HCT116 (cell line): ENCODE data around the gene GAK. TPM values are rescaled to one million over a fixed set of nuclear protein-coding genes. Genes with fewer than 3 reads are reported as not detected.

Source experiments
- ATAC-seq: fragments of 200-7000 bp; cut with Tn5 transposase; 2 replicates; pipeline ENCODE4 v1.9.1; 2020; ENCODE audit warnings: mild to moderate bottlenecking, moderate library complexity
- BruUV-seq: library from RNA; stranded (reverse); fragments of 400-500 nt; replicated peaks from 2 replicates; lab custom pipeline; 2021; lab: Mats Ljungman, UMichigan
- CTCF ChIA-PET: fragments of 300-600 bp; sonication (Branson Sonifier 250); formaldehyde crosslinking; loops from one replicate; lab custom pipeline; 2021; ENCODE audit warnings: antibody characterized with exemption; lab: Charles Lee
- POLR2A ChIA-PET: fragments of 300-600, 350-600 bp; sonication (Branson Sonifier 250); formaldehyde crosslinking; loops from one replicate; lab custom pipeline; 2021; ENCODE audit warnings: antibody characterized with exemption; lab: Charles Lee
- RAD21 ChIA-PET, 2 experiments: fragments of 300-600 bp; sonication (Branson Sonifier 250); formaldehyde crosslinking; loops; one replicate each; lab custom pipeline; 2023; ENCODE audit warnings: low total read pairs in 2 of 2; ENCODE audit not compliant: uncharacterized antibody in 2 of 2, unreplicated experiment in 2 of 2, low non-redundant PET in 1 of 2; lab: Charles Lee
- DNase-seq: peaks from one replicate; pipeline ENCODE4 v3.0.0-alpha.2; 2010; ENCODE audit warnings: low read depth, low spot score
- H2AFZ ChIP-seq: fragments of 200-600 bp; shearing (Covaris generic), sonication (generic); 2 replicates; pipeline ENCODE4 v1.6.1; 2017; ENCODE audit warnings: low read depth, mixed run types, mixed read lengths, antibody characterized with exemption, low read length; ENCODE audit not compliant: poor library complexity, severe bottlenecking
- H3K27ac ChIP-seq: 2 replicates; pipeline ENCODE4 v1.5.1; 2012; ENCODE audit warnings: low read depth, low read length
- H3K27me3 ChIP-seq: fragments of 200-600 bp; sonication (generic); 2 replicates; pipeline ENCODE4 v1.6.1; 2016; ENCODE audit warnings: mixed run types, low read length, mixed read lengths; ENCODE audit not compliant: insufficient read depth
- H3K36me3 ChIP-seq, 2 experiments: fragments of 200-500 bp in 1 of 2; fragments of 200-600 bp in 1 of 2; sonication (Bioruptor generic) in 1 of 2; sonication (generic) in 1 of 2; 2 replicates each; pipeline versions ENCODE4 v1.5.1 to v1.6.1; 2014 to 2016; ENCODE audit warnings: low read length in 2 of 2, inconsistent platforms in 1 of 2, mixed read lengths in 1 of 2, mixed run types in 1 of 2; ENCODE audit not compliant: insufficient read depth in 2 of 2, control insufficient read depth in 1 of 2
- H3K4me1 ChIP-seq, 2 experiments: fragments of 200-600 bp in 1 of 2; sonication (generic) in 1 of 2; 2 replicates each; pipeline versions ENCODE4 v1.5.1 to v1.6.1; 2012 to 2017; ENCODE audit warnings: low read length in 2 of 2, inconsistent platforms in 1 of 2, mild to moderate bottlenecking in 1 of 2, mixed read lengths in 1 of 2, mixed run types in 1 of 2, moderate library complexity in 1 of 2; ENCODE audit not compliant: insufficient read depth in 2 of 2, control insufficient read depth in 1 of 2
- H3K4me2 ChIP-seq: fragments of 200-600 bp; sonication (generic); 2 replicates; pipeline ENCODE4 v1.6.1; 2017; ENCODE audit warnings: mixed run types, low read length, mixed read lengths
- H3K4me3 ChIP-seq, 2 experiments: fragments of 200-600 bp in 1 of 2; sonication (generic) in 1 of 2; replicated peaks in 1 of 2; 2 replicates each; pipeline ENCODE4 v1.5.1; 2011 to 2016; ENCODE audit warnings: low read length in 2 of 2, control low read depth in 1 of 2, low read depth in 1 of 2, mild to moderate bottlenecking in 1 of 2, mixed read lengths in 1 of 2, mixed run types in 1 of 2
- H3K79me2 ChIP-seq: fragments of 200-600 bp; sonication (generic); 2 replicates; pipeline ENCODE4 v1.6.1; 2017; ENCODE audit warnings: mild to moderate bottlenecking, mixed run types, low read length, moderate library complexity, mixed read lengths; ENCODE audit not compliant: insufficient read depth
- H3K9ac ChIP-seq: fragments of 200-600 bp; sonication (generic); 2 replicates; pipeline ENCODE4 v1.6.1; 2016; ENCODE audit warnings: low read length, mixed read lengths
- H3K9me2 ChIP-seq: fragments of 200-600 bp; sonication (generic), shearing (Covaris generic); 2 replicates; pipeline ENCODE4 v1.6.1; 2017; ENCODE audit warnings: mixed run types, mild to moderate bottlenecking, moderate library complexity; ENCODE audit not compliant: insufficient read depth
- H3K9me3 ChIP-seq, 2 experiments: fragments of 200-500 bp in 1 of 2; fragments of 200-600 bp in 1 of 2; sonication (Bioruptor generic) in 1 of 2; sonication (generic) in 1 of 2; 2 replicates each; pipeline ENCODE4 v1.6.1; 2014 to 2017; ENCODE audit warnings: low read length in 2 of 2, mixed read lengths in 2 of 2, inconsistent platforms in 1 of 2, low read depth in 1 of 2, mild to moderate bottlenecking in 1 of 2, mixed run types in 1 of 2, moderate library complexity in 1 of 2; ENCODE audit not compliant: control insufficient read depth in 1 of 2, insufficient read depth in 1 of 2
- H4K20me1 ChIP-seq: fragments of 200-600 bp; sonication (generic), shearing (Covaris generic); 2 replicates; pipeline ENCODE4 v1.6.1; 2017; ENCODE audit warnings: mixed run types, mild to moderate bottlenecking, moderate library complexity; ENCODE audit not compliant: insufficient read depth
- ATF3 ChIP-seq: IDR thresholded peaks from 2 replicates; pipeline ENCODE4 v1.6.1; 2012
- CBX3 ChIP-seq: IDR thresholded peaks from 2 replicates; pipeline ENCODE4 v1.6.1; 2012; ENCODE audit warnings: low read depth
- CTCF ChIP-seq, 3 experiments: fragments of 200-600 bp in 1 of 3; sonication (generic) in 1 of 3; IDR thresholded peaks in 2 of 3; conservative IDR thresholded peaks in 1 of 3; 2 replicates each; pipeline ENCODE4 v1.5.1; 2012 to 2017; ENCODE audit warnings: low read depth in 2 of 3, low read length in 2 of 3, antibody characterized with exemption in 1 of 3, borderline replicate concordance in 1 of 3, control low read depth in 1 of 3, mild to moderate bottlenecking in 1 of 3, mixed read lengths in 1 of 3, mixed run types in 1 of 3, moderate library complexity in 1 of 3; ENCODE audit not compliant: insufficient read depth in 1 of 3
- EGR1 ChIP-seq: IDR thresholded peaks from 2 replicates; pipeline ENCODE4 v1.6.1; 2012; ENCODE audit warnings: low read depth
- ELF1 ChIP-seq: IDR thresholded peaks from 2 replicates; pipeline ENCODE4 v1.6.1; 2012; ENCODE audit warnings: low read depth, borderline replicate concordance
- EZH2 ChIP-seq: fragments of 200-600 bp; sonication (generic); IDR thresholded peaks from 2 replicates; pipeline ENCODE4 v1.6.1; 2017; ENCODE audit warnings: antibody characterized with exemption, mixed run types
- EZH2phosphoT487 ChIP-seq: fragments of 200-600 bp; IDR thresholded peaks from 2 replicates; pipeline ENCODE4 v1.6.1; 2018; ENCODE audit warnings: antibody characterized with exemption, borderline replicate concordance
- FOSL1 ChIP-seq: IDR thresholded peaks from 2 replicates; pipeline ENCODE4 v1.6.1; 2012; ENCODE audit warnings: low read depth
- JUND ChIP-seq: IDR thresholded peaks from 2 replicates; pipeline ENCODE4 v1.6.1; 2012
- MAX ChIP-seq: IDR thresholded peaks from 2 replicates; pipeline ENCODE4 v1.6.1; 2012
- RAD21 ChIP-seq: IDR thresholded peaks from 2 replicates; pipeline ENCODE4 v1.6.1; 2012; ENCODE audit warnings: low read depth, mild to moderate bottlenecking
- SIN3A ChIP-seq: IDR thresholded peaks from 2 replicates; pipeline ENCODE4 v1.6.1; 2012; ENCODE audit warnings: low read depth
- SP1 ChIP-seq: IDR thresholded peaks from 2 replicates; pipeline ENCODE4 v1.6.1; 2012; ENCODE audit warnings: low read depth
- SRF ChIP-seq: IDR thresholded peaks from 2 replicates; pipeline ENCODE4 v1.6.1; 2012; ENCODE audit warnings: low read depth
- TCF7L2 ChIP-seq: IDR thresholded peaks from 2 replicates; pipeline ENCODE4 v1.7.0; 2011; ENCODE audit warnings: borderline replicate concordance, inconsistent platforms; ENCODE audit not compliant: insufficient read depth, insufficient read length; ENCODE audit errors: extremely low read depth
- ZBTB33 ChIP-seq: IDR thresholded peaks from 2 replicates; pipeline ENCODE4 v1.6.1; 2011; ENCODE audit warnings: mild to moderate bottlenecking, low read length, moderate library complexity; ENCODE audit not compliant: insufficient replicate concordance; ENCODE audit errors: extremely low read depth
- ZFX ChIP-seq: fragments of 450-650 bp; IDR thresholded peaks from 2 replicates; pipeline ENCODE4 v1.6.1; 2017
- intact Hi-C: fragments of 100-400 bp; cut with micrococcal nuclease; formaldehyde crosslinking; loops from 2 replicates; pipeline ENCODE4 v1.10.0; 2022
- total RNA-seq: library from RNA; stranded (reverse); gene quantifications from one replicate; pipeline ENCODE4 v1.2.1, GENCODE V29; 2021; ENCODE audit not compliant: unreplicated experiment

Gene GAK
- total RNA-seq, 1 experiment from 2014 or later = 123 TPM

- Histone ChIP-seq H3K4me2 (no peak overlapping the region), H3K36me3 (peaks cover 0 to 12% of the 10 kb centered on the region in 2 experiments; a peak in 2 of 4 replicates), H2AFZ (no peak overlapping the region), H3K9me2 (no peaks in the 10 kb centered on the region), H3K27me3 (no peaks in the 10 kb centered on the region), H3K9ac (no peak overlapping the region), H3K27ac (no peak overlapping the region; the same call in 1 of the 2 replicates), H3K79me2 (peaks cover 46% of the 10 kb centered on the region), H3K4me3 (no peak overlapping the region), H4K20me1 (no peaks in the 10 kb centered on the region), H3K4me1 (no peaks in the 10 kb centered on the region), H3K9me3 (peaks cover 0 to 4% of the 10 kb centered on the region in 2 experiments; a peak in 1 of 4 replicates)
- intact Hi-C loops = no loop called here
- ChIA-PET CTCF (no interaction called here), POLR2A (no interaction called here), RAD21 (no interaction called here)
- BruUV-seq = no TSS peak
- DNase-seq (no peak), ATAC-seq (no peak)
- TF ChIP-seq EZH2phosphoT487 (no peak), RAD21 (no peak), SP1 (no peak), TCF7L2 (no peak), CBX3 (no peak), EZH2 (no peak), SIN3A (no peak), SRF (no peak), FOSL1 (no peak), ZBTB33 (no peak), JUND (no peak), MAX (no peak), ATF3 (no peak), ELF1 (no peak), ZFX (no peak), CTCF (IDR thresholded peaks at IDR 0.05 in 2 of 3, conservative IDR thresholded peaks at IDR 0.05 in 1 of 3; ENCODE audit: borderline replicate concordance in 1 of 3, insufficient read depth in 1 of 3, low read depth in 2 of 3, low read length in 2 of 3) (no peak), EGR1 (no peak)
Measured at GRCh38 chr4:906339-907102, 25.6 kb downstream of the GAK start.
